Type B pancreatic cell (in vitro differentiated cells): ENCODE results near the gene RPL28. TPM values are rescaled to one million over a fixed set of nuclear protein-coding genes. Genes with fewer than 3 reads are reported as not detected.
A peak's percentile ranks its signal among the peaks of the same experiment; 100 is the strongest.

ENCODE experiments used
- DNase-seq: peaks from one replicate; pipeline ENCODE4 v3.0.0; 2021; ENCODE audit warnings: mixed read lengths; ENCODE audit not compliant: unreplicated experiment; ENCODE audit errors: extremely low spot score
- H3K27ac Mint-ChIP-seq: 2 replicates; pipeline ENCODE4 v1.8.0; 2021; ENCODE audit warnings: mild to moderate bottlenecking, mixed read lengths
- H3K27me3 Mint-ChIP-seq: 2 replicates; pipeline ENCODE4 v1.8.0; 2021; ENCODE audit warnings: mixed read lengths
- H3K36me3 Mint-ChIP-seq: 2 replicates; pipeline ENCODE4 v1.8.0; 2021; ENCODE audit warnings: mixed read lengths
- H3K4me1 Mint-ChIP-seq: one replicate; pipeline ENCODE4 v1.8.0; 2021; ENCODE audit warnings: mixed read lengths; ENCODE audit not compliant: unreplicated experiment
- H3K4me3 Mint-ChIP-seq: 2 replicates; pipeline ENCODE4 v1.8.0; 2021; ENCODE audit warnings: mild to moderate bottlenecking, mixed read lengths
- H3K9me3 Mint-ChIP-seq: 2 replicates; pipeline ENCODE4 v1.8.0; 2021; ENCODE audit warnings: mixed read lengths
- CTCF ChIP-seq: fragments of 200-600 bp; sonication (generic); conservative IDR thresholded peaks from 2 replicates; pipeline ENCODE4 v1.5.0; 2021; ENCODE audit warnings: antibody characterized with exemption, mild to moderate bottlenecking
- total RNA-seq: library from RNA; stranded (reverse); gene quantifications from 2 replicates; pipeline ENCODE4 v1.2.1, GENCODE V29; 2021; ENCODE audit warnings: low replicate concordance

The RPL28 gene
- total RNA-seq, 1 donor from 2014 or later, result 1,799 TPM

GRCh38 chr19:55451163-55451964 is 65.6 kb downstream of the RPL28 start:
- peaks cover 29% of the 10 kb centered on the region for H3K27me3 Mint-ChIP-seq
- H3K4me3 Mint-ChIP-seq, result peak overlapping the region; percentile 77
- peaks cover 8% of the 10 kb centered on the region for H3K36me3 Mint-ChIP-seq
- H3K4me1 Mint-ChIP-seq, result peaks cover 12% of the 10 kb centered on the region
- no peaks in the 10 kb centered on the region for H3K9me3 Mint-ChIP-seq
- no peak overlapping the region for H3K27ac Mint-ChIP-seq
- no peak for DNase-seq
- no peak for TF ChIP-seq CTCF

- Mint-ChIP-seq H3K27ac (no peak overlapping the region), H3K36me3 (peaks cover 8% of the 10 kb centered on the region), H3K4me3 (peak overlapping the region; percentile 77), H3K27me3 (peaks cover 29% of the 10 kb centered on the region), H3K9me3 (no peaks in the 10 kb centered on the region), H3K4me1 (peaks cover 12% of the 10 kb centered on the region)
- DNase-seq, result no peak
- no peak for TF ChIP-seq CTCF
Observed at GRCh38 chr19:55451965-55452748, 66.4 kb downstream of the RPL28 start.

Other genes starting within 250 kb of the RPL28 start
- gene TNNT1, start 236.7 kb upstream of the RPL28 start, total RNA-seq, result 27.6 and 83.1 TPM in 2 replicates
- 2.1 and 4.3 TPM in 2 replicates for gene TNNI3, start 228.2 kb upstream of the RPL28 start, total RNA-seq
- gene DNAAF3, start 219.3 kb upstream of the RPL28 start, total RNA-seq, result 5.9 and 12.2 TPM in 2 replicates
- 5.0 and 9.1 TPM in 2 replicates for gene SYT5, start 205.6 kb upstream of the RPL28 start, total RNA-seq
- gene PTPRH, start 176.4 kb upstream of the RPL28 start, total RNA-seq, result 3.9 and 4.3 TPM in 2 replicates
- 14.4 and 19.0 TPM in 2 replicates for gene TMEM86B, start 157.2 kb upstream of the RPL28 start, total RNA-seq
- gene PPP6R1, start 126.9 kb upstream of the RPL28 start, total RNA-seq, result 71.5 and 72.3 TPM in 2 replicates
- gene HSPBP1, start 105.8 kb upstream of the RPL28 start, total RNA-seq, result 37.8 and 50.7 TPM in 2 replicates
- 9.8 and 32.3 TPM in 2 replicates for gene BRSK1, start 101.9 kb upstream of the RPL28 start, total RNA-seq
- gene TMEM150B, start 60.6 kb upstream of the RPL28 start, total RNA-seq, result 1.2 and 1.6 TPM in 2 replicates
- 26.9 and 32.9 TPM in 2 replicates for gene KMT5C, start 46.1 kb upstream of the RPL28 start, total RNA-seq
- 0.33 and 0.87 TPM in 2 replicates for gene COX6B2, start 31.2 kb upstream of the RPL28 start, total RNA-seq
- gene GARIN5B, start 22.7 kb upstream of the RPL28 start, total RNA-seq, result not detected in 2 replicates
- gene IL11, start 15.5 kb upstream of the RPL28 start, total RNA-seq, result 0.46 and 0.48 TPM in 2 replicates
- gene TMEM190, start 9.1 kb upstream of the RPL28 start, total RNA-seq, result 2.6 and 2.8 TPM in 2 replicates
- 8.1 and 14.0 TPM in 2 replicates for gene TMEM238, start 1.6 kb upstream of the RPL28 start, total RNA-seq
- gene UBE2S, start 21.9 kb downstream of the RPL28 start, total RNA-seq, result 40.7 and 91.3 TPM in 2 replicates
- gene SHISA7, start 57.4 kb downstream of the RPL28 start, total RNA-seq, result 0.05 and 0.22 TPM in 2 replicates
- gene ISOC2, start 75.7 kb downstream of the RPL28 start, total RNA-seq, result 44.2 and 47.5 TPM in 2 replicates
- gene C19orf85, start 78.8 kb downstream of the RPL28 start, total RNA-seq, result not detected in 2 replicates
- gene ZNF628, start 90.7 kb downstream of the RPL28 start, total RNA-seq, result 10.3 and 13.2 TPM in 2 replicates
- 46.5 and 64.3 TPM in 2 replicates for gene NAT14, start 99.3 kb downstream of the RPL28 start, total RNA-seq
- gene SSC5D, start 102.5 kb downstream of the RPL28 start, total RNA-seq, result 0.83 and 1.5 TPM in 2 replicates
- gene SBK2, start 151.2 kb downstream of the RPL28 start, total RNA-seq, result 0.75 TPM in 1 of 2 replicates, not detected in the other
- gene SBK3, start 159.6 kb downstream of the RPL28 start, total RNA-seq, result 0.24 and 0.36 TPM in 2 replicates
- gene ZNF579, start 194.9 kb downstream of the RPL28 start, total RNA-seq, result 21.1 and 23.9 TPM in 2 replicates
- 18.4 and 22.4 TPM in 2 replicates for gene FIZ1, start 213.6 kb downstream of the RPL28 start, total RNA-seq
- gene ZNF524, start 214.4 kb downstream of the RPL28 start, total RNA-seq, result 13.6 and 23.9 TPM in 2 replicates
- 14.6 and 16.2 TPM in 2 replicates for gene ZNF865, start 219.7 kb downstream of the RPL28 start, total RNA-seq
- 9.4 and 9.6 TPM in 2 replicates for gene ZNF784, start 238.6 kb downstream of the RPL28 start, total RNA-seq